OCI-LY3 (cell line): ENCODE results near the gene ISLR.
A peak's percentile ranks its signal among the peaks of the same experiment; 100 is the strongest.

Experiments
- H2AFZ ChIP-seq: fragments of 200-600, 300-600 bp; shearing (Covaris generic); 2 replicates; pipeline ENCODE4 v1.6.0; 2014; ENCODE audit warnings: antibody characterized with exemption, low read depth, low read length
- H3K27ac ChIP-seq: fragments of 200-600, 300-600 bp; sonication (generic); 2 replicates; pipeline ENCODE4 v1.5.1; 2014; ENCODE audit warnings: mild to moderate bottlenecking, low read length, moderate library complexity, mixed read lengths
- H3K27me3 ChIP-seq: fragments of 200-600, 300-600 bp; sonication (generic); 2 replicates; pipeline ENCODE4 v1.6.1; 2014; ENCODE audit warnings: low read depth, low read length, mixed read lengths
- H3K36me3 ChIP-seq: fragments of 200-600, 300-600 bp; sonication (generic); replicated peaks from 2 replicates; pipeline ENCODE3; 2014; ENCODE audit warnings: low read depth, low read length, mixed read lengths
- H3K4me1 ChIP-seq: fragments of 300-600, 200-600 bp; sonication (generic); 2 replicates; pipeline ENCODE4 v1.6.1; 2014; ENCODE audit warnings: low read length, mixed read lengths
- H3K4me2 ChIP-seq: fragments of 200-600, 300-600 bp; sonication (generic); 2 replicates; pipeline ENCODE4 v1.6.1; 2014; ENCODE audit warnings: low read length, mixed read lengths
- H3K4me3 ChIP-seq: fragments of 300-600, 200-600 bp; sonication (generic); 2 replicates; pipeline ENCODE4 v1.5.1; 2014; ENCODE audit warnings: antibody characterized with exemption, mild to moderate bottlenecking, low read length, moderate library complexity
- H3K79me2 ChIP-seq: fragments of 300-600, 200-600 bp; shearing (Covaris generic); 2 replicates; pipeline ENCODE4 v1.6.1; 2014; ENCODE audit warnings: mild to moderate bottlenecking, low read length, mixed read lengths
- H3K9ac ChIP-seq: fragments of 300-600, 200-600 bp; shearing (Covaris generic); 2 replicates; pipeline ENCODE4 v1.6.0; 2014; ENCODE audit warnings: mild to moderate bottlenecking, low read length, moderate library complexity
- H3K9me3 ChIP-seq: fragments of 200-600, 300-600 bp; shearing (Covaris generic); 2 replicates; pipeline ENCODE4 v1.6.1; 2014; ENCODE audit warnings: low read length, mixed read lengths; ENCODE audit not compliant: insufficient read depth
- H4K20me1 ChIP-seq: fragments of 200-600, 300-600 bp; sonication (generic); 2 replicates; pipeline ENCODE4 v1.6.1; 2016; ENCODE audit warnings: low read length, mixed read lengths; ENCODE audit not compliant: insufficient read depth
- EZH2phosphoT487 ChIP-seq: fragments of 200-600 bp; shearing (Covaris generic); IDR thresholded peaks from 2 replicates; pipeline ENCODE4 v1.6.1; 2018; ENCODE audit warnings: antibody characterized with exemption, mixed run types, low read depth
- TF ChIP-seq, protein P1 (sequence below): fragments of 200-600, 300-600 bp; sonication (generic); IDR thresholded peaks from 2 replicates; pipeline ENCODE4 v1.5.1; 2014; ENCODE audit warnings: antibody characterized with exemption, low read length, low read depth

Gene ISLR

GRCh38 chr15:74146277-74146800 is 27.2 kb upstream of the ISLR start:
- Histone ChIP-seq H3K79me2 (no peaks in the 10 kb centered on the region), H4K20me1 (no peaks in the 10 kb centered on the region), H3K27ac (no peak overlapping the region), H3K4me2 (no peak overlapping the region), H3K9me3 (no peaks in the 10 kb centered on the region), H3K4me1 (no peaks in the 10 kb centered on the region), H3K36me3 (no peaks in the 10 kb centered on the region), H3K27me3 (peaks cover 28% of the 10 kb centered on the region), H2AFZ (no peak overlapping the region), H3K4me3 (no peak overlapping the region), H3K9ac (no peak overlapping the region)
- TF ChIP-seq, protein P1, sequence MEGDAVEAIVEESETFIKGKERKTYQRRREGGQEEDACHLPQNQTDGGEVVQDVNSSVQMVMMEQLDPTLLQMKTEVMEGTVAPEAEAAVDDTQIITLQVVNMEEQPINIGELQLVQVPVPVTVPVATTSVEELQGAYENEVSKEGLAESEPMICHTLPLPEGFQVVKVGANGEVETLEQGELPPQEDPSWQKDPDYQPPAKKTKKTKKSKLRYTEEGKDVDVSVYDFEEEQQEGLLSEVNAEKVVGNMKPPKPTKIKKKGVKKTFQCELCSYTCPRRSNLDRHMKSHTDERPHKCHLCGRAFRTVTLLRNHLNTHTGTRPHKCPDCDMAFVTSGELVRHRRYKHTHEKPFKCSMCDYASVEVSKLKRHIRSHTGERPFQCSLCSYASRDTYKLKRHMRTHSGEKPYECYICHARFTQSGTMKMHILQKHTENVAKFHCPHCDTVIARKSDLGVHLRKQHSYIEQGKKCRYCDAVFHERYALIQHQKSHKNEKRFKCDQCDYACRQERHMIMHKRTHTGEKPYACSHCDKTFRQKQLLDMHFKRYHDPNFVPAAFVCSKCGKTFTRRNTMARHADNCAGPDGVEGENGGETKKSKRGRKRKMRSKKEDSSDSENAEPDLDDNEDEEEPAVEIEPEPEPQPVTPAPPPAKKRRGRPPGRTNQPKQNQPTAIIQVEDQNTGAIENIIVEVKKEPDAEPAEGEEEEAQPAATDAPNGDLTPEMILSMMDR: no peak
- TF ChIP-seq EZH2phosphoT487: no peak

- TF ChIP-seq, protein P1: no peak
- TF ChIP-seq EZH2phosphoT487: no peak
- no peak overlapping the region for H3K27ac ChIP-seq
Measured at GRCh38 chr15:74147051-74147450, 26.5 kb upstream of the ISLR start.

DNA sequence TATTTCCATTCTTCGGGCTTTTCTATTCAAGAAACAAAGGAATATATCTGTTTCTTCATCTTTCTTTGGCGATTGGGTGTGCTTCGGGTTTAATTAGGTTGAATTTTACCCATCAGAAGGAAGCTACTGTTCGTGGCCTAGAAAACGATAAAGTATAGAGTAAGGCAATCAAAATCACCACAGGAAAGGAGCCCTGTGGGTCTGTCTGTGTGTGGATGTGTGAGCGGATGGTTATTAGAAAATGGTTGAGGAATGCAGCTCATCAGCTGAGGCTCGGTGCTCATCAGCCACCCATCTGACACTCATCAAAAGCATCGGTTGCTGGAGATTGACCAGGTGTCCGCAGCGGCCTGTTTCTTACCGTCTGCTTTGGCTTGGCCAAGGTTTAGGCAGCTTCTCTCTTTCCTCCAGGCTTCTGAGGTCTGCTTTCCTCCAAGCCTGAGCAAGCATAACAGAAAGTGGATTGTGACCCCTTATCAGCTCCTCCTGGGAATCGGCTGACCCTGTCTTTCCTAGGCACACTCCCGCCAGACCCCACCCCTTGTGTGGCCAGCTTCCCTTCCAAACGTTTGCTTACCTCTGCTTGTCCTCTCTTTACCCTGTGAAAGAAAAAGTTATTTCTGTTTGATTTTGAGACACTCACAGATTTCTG is 17.6 kb upstream of the ISLR start:
- peaks cover 38% of the 10 kb centered on the region for H3K27me3 ChIP-seq
- H3K4me1 ChIP-seq: peaks cover 32% of the 10 kb centered on the region
- H3K9me3 ChIP-seq: no peaks in the 10 kb centered on the region
- no peak overlapping the region for H3K27ac ChIP-seq
- no peak overlapping the region for H3K4me2 ChIP-seq
- no peaks in the 10 kb centered on the region for H3K79me2 ChIP-seq
- H3K36me3 ChIP-seq: no peaks in the 10 kb centered on the region
- no peak overlapping the region for H2AFZ ChIP-seq
- no peak overlapping the region for H3K9ac ChIP-seq
- TF ChIP-seq, protein P1: no peak
- no peak for TF ChIP-seq EZH2phosphoT487
- no peak overlapping the region for H3K4me3 ChIP-seq
- no peaks in the 10 kb centered on the region for H4K20me1 ChIP-seq

More at GRCh38 chr15:74147051-74147450, 26.5 kb upstream of the ISLR start:
- Histone ChIP-seq H2AFZ (no peak overlapping the region), H3K9me3 (no peaks in the 10 kb centered on the region), H3K9ac (no peak overlapping the region), H3K27me3 (peaks cover 28% of the 10 kb centered on the region), H3K79me2 (no peaks in the 10 kb centered on the region), H3K36me3 (no peaks in the 10 kb centered on the region), H3K4me3 (no peak overlapping the region), H4K20me1 (no peaks in the 10 kb centered on the region), H3K4me2 (no peak overlapping the region), H3K4me1 (no peaks in the 10 kb centered on the region)

- Histone ChIP-seq H2AFZ (no peak overlapping the region), H3K79me2 (no peaks in the 10 kb centered on the region), H3K9me3 (no peaks in the 10 kb centered on the region), H3K4me3 (no peak overlapping the region), H3K36me3 (no peaks in the 10 kb centered on the region), H3K27ac (no peak overlapping the region), H3K4me2 (peak overlapping the region; percentile 30; the same call in 1 of the 2 replicates), H4K20me1 (no peaks in the 10 kb centered on the region), H3K4me1 (peaks cover 32% of the 10 kb centered on the region), H3K9ac (no peak overlapping the region), H3K27me3 (peaks cover 38% of the 10 kb centered on the region)
- TF ChIP-seq, protein P1: no peak
- no peak for TF ChIP-seq EZH2phosphoT487
Measured at GRCh38 chr15:74156678-74157411, 16.7 kb upstream of the ISLR start.
